Measurements from ENCODE around the gene PIK3CA.

GRCh38 chr3:179149406-179149867, 1.3 kb downstream of the PIK3CA start:
- TF ChIP-seq CTCF (conservative IDR thresholded peaks at IDR 0.05; ENCODE audit: low read length), result no peak
- no peak for TF ChIP-seq EZH2phosphoT487 (IDR thresholded peaks at IDR 0.05; ENCODE audit: borderline replicate concordance, low read depth, low read length)

Measured in OCI-LY7 (cell line).